Stimulated activated CD4-positive, alpha-beta T cell treated with anti-CD3 and anti-CD28 coated beads, TNF-alpha, amount 100 ng/mL, for 24 hours (primary cell): ENCODE results near the gene EML4.

Experiments used
- DNase-seq, 3 experiments: peaks; one replicate each; pipeline ENCODE4 v3.0.0-alpha.2; 2020; ENCODE audit warnings: low read depth in 3 of 3

The EML4 gene

DNA sequence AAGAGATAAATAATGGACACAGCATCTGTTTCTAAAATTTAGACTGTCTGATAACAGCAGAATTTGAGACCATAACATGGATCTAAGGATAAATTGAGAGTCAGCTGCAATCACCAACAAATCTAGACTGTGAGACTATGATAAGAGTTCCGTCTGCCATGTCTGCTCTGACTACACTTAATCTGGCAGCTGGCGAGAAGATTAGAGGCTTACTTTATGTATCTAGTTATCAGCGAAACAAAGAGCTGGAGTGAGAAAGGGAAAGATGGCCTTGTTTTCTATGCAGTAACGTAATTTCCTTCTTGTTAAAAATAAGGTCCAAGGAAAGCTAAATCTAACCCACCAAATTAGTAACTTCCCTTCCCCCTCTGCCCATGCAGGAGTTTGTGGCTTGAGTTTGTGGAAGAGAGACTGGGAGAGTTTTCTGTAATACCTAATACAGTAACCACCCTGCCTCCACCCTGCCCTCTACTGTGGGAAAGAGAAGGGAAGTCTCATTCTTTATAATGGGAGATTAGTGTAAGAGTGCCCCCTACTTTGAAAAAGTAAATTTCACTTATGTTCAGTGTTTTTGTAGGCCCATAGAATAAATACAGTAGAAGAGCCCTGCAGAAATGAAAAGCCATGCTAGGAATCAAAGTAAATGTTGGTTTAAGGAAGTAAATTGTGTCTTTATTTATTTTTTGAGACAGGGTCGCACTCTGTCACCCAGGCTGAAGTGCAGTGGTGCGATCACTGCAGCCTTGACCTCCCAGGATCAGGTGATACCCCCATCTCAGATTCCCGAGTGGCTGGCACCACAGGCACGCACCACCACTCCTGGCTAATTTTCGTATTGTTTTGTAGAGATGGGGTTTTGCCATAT is 27.5 kb downstream of the EML4 start:
- peak in 1 of 3 experiments; percentile 12 for DNase-seq

DNA sequence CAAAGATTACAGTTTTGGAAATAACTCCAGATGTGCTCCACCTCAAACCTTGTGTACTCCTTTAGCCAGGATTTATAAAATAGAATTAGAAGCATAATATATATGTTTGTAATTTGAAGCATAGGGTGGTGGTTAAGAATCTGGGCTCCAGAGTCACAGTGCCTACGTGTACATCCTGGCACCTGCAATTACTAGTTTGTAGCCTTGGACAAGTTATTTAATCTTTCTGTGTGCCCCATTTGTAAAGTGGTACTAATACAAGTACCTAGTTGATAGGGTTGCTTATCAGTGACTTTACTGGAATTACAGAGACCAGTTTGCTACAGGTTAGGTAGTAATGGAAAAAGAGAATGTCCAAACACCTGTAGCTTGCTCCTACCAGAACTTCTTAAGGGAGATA is 28.6 kb downstream of the EML4 start:
- no peak for DNase-seq

DNA sequence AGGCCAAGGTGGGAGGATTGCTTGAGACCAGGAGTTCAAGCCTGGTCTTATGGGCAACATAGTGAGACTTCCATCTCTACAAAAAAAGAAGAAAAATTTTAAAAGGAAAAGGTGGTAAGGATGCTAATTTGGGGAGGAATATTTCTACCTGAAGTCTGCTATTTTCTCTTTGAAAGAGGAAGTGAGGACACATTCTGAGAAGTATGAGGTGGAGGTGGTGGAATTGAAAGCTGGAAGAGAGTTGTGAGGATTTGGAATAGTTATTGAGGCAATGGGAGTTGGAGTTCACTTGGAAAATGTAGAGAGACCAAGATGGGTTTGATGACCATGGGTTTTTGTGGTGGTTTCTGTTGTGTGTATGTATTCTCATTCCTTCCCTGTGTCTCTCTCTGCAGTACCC is 29.3 kb downstream of the EML4 start:
- DNase-seq = no peak

DNA sequence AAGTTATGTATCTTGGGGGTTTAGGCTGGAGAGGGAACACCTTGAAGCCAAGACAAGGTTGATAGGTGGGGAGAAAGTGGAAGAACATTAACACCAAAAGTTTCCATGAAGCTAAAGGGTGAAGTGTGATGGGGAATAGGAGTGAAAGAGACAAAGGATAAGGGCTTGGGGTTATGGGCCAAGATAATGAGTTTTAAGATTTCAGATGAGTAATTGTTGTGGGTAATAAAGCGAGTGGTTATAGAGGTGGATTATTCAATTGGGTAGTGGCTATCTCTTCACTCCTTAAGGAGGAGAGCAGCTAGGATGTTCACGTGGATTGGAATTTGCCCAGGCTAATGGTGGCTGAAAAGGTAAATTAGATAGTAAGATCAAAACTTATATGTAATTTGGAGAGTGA is 29.8 kb downstream of the EML4 start:
- no peak for DNase-seq

DNA sequence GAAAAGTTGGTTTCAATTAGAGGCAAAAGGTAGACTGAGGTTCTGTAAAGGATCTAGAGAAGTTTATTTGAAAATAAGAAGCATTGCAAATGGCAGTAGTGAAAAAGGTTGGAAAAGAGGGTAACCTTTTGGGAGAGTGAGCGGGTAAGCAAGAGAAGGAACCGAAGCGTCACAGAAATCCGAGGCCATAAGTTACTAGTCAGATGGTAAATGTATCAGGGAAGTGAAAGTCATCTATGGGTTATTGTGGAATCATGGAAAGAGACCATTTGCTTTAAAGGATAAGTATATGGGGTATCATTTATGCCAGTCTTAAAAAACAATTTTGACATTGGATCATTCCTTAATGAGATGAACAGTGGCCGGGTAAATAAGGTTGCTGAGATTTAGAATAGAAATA is 30.5 kb downstream of the EML4 start:
- DNase-seq = no peak

DNA sequence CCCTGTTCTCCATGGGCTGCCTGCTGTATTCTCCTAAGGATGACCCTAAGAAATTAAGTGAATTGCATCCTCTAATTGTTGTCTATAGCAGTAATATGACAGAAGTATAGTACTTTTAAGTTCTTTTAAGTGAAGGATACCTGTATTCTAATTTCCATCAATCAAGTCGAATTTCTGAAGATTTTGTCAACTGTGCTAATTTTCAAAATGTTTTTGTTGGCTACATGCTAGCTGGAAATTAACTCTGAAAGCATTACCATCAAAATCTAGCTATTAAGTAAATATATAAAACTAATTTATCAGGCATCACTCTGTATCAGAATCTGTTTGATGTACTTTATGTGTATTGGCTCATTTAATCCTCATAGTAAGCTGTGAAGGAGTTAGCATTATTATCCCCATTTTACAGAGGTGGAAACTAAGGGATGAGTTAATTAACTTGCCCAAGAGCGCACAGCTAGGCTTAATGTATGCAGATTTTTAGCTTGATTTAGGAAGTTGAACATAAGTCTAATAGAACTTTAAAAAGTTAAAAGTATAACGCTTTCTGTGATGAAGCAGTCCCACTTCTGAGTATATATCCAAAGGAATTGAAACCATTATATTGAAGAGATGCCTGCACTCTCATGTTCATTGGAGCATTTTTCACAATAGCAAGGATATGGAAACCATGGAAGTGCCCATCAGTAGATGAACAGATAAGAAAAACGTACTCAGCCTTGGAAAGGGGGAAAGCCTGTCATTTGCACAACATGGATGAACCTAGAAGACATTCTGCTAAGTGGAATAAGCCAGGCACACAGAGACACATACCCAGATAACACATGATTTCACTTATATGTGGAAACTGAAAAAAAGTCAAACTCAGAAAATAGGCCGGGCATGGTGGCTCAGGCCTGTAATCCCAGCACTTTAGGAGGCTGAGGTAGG is 32.0 kb downstream of the EML4 start:
- DNase-seq = no peak

DNA sequence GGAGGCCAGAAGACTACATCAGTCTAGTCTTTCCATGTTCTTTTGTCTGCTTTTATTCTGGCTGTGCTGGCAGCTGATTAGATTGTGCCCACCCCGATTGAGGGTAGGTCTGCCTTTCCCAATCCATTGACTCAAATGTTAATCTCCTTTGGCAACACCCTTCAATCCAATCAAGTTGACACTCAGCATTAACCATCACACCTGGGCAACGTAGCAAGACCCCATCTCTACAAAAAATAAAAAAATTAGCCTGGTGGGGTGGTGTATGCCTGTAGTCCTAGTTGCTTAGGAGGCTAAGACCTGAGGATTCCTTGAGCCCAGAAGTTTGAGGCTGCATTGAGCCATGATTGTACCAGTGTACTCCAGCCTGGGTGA is 33.5 kb downstream of the EML4 start:
- no peak for DNase-seq

DNA sequence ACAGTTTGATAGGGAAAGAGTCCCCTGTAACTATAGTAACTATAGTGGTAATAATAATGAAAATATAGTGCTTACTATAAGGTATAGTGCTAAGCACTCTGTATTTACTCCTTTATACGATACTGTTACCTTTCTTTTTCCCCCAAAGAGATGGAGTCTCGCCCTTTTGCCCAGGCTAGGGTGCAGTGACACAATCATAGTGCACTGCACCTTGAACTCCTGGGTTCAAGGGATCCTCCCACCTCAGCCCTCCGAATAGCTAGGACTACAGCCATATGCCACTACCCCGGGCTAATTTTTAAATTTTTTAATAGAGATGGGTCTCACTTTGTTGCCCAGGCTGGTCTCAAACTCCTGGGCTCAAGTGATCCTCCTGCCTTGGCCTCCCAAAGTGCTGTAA is 34.6 kb downstream of the EML4 start:
- DNase-seq = no peak

DNA sequence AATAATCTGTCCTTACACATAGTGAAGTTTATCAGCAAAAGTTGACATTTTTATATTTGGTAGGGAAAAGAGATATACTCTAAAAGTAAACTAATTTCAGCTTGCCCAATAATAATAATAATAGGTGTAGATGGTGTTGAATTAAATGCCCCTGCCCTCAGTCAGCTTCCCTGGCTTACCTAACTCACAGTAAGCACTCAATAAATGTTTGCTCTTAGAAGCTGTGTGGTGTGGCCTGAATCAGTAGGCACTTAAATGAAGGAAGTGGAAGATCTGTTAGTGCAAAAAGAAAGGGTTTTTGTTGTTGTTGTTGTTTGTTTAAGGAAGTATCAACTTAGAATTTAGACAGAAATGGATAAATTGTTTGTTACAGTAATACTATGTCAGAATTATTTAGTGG is 36.2 kb downstream of the EML4 start:
- DNase-seq = no peak

DNA sequence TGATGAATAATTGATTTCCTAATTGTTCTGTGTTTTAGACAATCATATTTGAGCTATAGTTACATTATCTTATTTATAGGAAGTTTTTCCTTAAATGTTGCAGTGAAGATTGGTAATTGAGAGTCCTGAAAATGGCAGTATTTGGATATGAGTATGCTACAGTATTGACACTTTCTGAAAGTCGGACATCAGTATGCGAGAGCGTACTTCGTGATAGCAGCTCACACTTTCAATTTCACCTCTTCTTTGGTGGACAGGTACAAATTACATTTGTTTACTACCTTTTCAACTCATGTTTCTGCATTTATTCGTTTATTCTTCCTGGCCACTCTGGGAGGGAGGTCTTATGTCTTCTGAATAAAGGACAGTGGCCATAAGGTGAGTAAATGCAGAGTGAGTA is 38.7 kb downstream of the EML4 start:
- no peak for DNase-seq

DNA sequence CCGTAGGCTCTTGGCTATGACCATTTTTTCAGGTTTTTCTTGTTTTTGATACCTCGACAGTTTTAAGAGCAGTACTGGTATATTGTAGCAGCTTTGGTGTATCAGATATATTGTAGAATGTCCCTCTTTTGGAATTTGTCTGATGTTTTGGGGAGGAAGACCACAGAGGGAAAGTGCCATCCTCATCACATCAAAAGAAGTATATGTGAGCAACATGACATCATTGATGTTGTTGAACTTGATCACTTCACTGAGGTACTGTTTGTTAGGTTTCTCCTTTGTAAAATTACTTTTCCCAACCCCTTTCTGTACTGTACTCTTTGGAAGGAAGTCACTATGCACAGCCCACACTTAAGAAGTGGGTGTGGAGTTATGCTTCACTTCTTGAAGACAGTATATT is 41.0 kb downstream of the EML4 start:
- DNase-seq = no peak

DNA sequence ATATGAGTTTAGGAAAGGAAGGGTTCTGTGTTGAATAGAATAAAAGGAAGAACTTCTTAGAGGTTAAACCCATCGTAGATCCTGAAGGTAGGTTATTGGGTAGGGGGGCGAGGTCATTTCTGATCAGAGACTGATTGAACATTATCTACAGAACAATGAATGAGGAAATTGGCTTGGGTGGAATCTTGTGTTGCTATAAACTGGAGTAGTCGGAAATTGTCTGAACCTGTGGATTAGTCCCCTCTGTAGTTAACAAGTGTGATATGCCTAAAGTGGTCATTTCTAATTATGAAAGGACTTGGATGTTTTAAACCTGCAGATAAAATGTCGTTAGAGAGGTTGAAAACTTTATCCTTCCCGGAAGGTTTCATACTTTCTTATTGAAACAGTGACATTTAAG is 42.1 kb downstream of the EML4 start:
- DNase-seq = no peak

DNA sequence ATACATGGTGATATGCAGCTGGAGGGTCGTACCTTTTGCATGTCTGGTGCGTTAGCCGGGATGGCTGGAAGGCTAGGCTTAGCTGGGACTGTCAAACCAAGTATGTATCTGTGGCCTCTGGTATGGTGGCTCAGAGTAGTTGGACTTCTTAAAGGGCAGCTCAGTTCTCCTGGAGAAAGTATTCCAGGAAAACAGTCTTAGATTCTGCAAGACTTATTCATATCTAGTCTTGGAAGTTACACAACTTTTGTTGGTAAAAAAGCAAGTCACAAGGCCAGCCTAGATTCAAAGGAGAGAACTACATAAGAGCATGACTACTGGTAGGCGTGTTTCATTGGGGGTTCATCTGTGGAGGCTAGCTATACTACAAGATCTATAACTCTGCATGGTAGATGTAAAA is 45.5 kb downstream of the EML4 start:
- no peak for DNase-seq

DNA sequence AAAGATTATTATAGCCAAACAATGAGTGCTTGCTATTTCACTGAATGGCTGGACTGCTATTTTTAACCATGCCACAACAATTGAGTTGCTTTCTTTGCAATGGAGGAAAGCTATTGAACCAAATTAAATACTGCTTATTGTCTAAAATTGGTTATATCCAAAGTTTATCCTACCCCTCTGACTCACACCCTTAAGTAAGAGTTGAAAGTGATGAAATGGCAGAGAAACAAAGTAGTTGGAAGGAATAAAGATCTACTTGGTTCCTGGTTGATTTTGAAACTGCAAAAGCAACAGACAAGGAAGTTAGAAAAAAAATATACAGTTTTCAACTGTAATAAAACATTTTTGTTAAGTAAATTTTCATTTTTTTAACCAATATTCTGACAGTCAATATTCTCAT is 47.5 kb downstream of the EML4 start:
- DNase-seq = no peak

DNA sequence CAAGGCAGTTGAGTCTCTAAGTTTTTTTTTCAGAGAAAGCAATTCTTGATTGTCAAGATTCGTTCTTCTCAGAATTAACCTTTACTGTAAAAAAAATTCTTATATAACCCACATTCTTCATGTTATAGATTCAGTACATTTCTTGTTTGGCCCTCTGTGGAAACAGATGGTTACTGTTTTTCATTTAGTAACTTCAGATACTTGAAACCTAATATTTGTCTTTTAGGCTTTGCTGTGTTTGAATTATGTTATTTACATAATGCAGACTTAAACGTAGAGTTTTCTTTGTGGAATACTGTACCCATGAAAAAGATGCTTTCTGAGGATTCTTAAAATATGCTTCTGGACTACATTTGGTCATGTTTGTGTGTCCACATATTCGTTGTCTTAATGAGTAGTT is 48.2 kb downstream of the EML4 start:
- no peak for DNase-seq

DNA sequence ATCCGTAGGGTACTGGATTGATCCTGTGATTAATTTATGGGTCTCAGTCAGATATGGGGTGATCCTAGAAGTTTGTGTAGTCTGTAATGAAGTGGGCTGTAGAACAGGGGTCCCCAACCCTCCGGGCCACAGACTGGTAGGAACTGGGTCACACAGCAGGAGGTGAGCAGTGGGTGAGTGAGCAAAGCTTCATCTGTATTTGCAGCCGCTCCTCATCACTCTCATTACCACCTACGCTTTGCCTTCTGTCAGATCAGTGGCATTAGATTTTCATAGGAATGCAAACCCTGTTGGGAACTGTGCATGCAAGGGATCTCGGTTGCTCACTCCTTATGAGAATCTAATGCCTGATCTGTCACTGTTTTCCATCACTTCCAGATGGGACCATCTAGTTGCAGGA is 48.8 kb downstream of the EML4 start:
- DNase-seq = no peak

DNA sequence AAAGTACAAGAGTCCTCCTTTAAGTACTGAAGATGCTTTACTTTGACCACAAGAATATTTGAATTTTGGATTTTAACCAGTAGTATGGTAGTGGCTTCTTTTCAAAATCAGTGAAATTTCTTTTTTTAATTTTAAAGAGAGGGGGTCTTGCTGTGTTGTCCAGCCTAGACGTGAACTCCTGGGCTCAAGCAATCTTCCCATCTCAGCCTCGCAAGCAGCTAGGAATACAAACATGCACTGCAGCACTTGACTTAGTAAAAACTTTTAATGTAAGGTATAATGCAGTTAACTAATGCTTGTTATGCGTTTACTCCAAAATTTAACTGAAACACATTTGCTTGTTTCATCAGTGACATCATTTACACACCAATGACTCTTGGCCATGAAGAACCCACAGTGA is 49.6 kb downstream of the EML4 start:
- DNase-seq = no peak

DNA sequence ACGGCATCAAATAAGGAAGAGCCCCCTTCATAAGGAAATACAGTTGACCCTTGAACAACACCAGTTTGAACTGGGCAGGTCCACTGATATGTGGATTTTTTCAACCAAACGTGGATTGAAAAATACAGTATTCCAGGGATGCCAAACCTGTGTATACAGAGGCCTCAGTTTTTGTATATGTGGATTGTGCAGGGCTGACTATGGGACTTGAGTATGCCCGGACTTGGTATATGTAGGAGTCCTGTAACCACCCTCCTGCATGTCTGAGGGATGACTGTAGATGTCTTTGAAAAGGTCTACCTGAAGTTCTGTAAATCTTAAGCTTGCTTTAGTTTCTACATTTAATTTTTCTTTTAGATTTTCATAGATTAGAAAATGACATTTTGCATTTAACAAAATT is 50.0 kb downstream of the EML4 start:
- DNase-seq = no peak

DNA sequence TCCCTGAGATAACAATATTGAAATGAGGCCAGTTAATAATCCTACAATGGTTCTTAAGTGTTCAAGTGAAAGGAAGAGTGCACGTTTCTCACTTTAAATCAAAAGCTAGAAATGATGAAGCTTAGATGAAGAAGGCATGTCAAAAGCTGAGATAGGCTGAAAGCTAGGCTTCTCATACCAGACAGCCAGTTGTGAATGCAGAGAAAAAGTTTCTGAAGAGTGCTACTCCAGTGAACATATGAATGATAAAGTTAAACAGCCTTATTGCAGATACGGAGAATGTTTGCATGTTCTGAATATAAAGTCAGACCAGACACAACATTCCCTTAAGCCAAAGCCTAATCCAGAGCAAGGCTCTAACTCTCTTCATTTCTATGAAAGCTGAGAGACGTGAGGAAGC is 51.4 kb downstream of the EML4 start:
- no peak for DNase-seq

DNA sequence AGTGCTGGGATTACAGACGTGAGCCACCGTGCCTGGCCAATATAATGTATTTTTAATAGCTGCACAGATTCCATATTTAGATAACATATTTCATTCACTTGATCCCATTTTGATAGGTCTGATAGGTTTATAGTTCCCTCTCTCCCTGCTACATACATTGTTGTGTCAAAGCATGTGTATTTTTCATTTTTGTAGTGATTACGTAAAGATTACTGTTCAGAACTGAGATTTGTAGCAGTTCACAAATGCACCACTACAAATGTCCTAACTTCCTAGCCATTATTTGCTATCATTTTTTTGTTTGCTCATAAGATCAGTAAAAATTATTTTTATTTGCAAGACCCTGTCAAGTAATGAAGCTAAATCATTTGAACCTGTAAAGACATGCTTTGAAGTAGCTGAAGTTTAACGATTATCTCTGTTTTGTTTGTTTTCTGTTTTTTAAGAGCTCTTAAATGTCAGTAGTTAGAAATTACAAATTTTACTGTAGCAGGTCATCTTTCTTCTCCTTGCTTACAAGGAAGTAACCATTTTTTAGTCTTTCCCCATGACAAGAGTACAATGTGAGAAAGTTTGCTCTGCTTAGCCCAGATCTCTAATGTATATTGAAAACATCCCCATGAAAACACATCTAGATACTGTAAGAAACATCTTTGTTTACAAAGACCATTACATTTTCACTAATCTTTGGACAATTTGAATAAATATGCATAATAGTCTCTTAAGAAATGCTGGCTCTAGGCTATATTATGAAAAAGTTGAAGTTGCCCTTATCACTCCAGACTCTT is 54.1 kb downstream of the EML4 start:
- DNase-seq = no peak

DNA sequence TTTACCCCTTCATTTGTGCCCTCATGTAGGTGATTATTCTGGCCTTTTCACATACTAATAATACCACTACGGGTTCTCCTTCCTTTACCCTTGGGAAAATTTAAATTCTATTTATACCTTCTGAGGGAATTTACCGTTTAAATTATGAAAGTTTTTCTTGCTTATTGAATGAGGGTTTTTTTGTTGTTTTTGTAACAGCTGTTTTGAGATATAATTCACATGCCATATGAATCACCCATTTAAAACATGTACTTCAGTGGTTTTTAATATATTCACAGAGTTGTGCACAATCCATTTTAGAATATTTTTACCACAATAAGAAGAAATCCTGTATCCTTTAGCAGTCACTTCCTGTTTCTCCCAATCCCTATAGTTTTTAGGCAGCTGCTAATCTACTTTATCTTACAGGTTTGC is 54.7 kb downstream of the EML4 start:
- DNase-seq = no peak

DNA sequence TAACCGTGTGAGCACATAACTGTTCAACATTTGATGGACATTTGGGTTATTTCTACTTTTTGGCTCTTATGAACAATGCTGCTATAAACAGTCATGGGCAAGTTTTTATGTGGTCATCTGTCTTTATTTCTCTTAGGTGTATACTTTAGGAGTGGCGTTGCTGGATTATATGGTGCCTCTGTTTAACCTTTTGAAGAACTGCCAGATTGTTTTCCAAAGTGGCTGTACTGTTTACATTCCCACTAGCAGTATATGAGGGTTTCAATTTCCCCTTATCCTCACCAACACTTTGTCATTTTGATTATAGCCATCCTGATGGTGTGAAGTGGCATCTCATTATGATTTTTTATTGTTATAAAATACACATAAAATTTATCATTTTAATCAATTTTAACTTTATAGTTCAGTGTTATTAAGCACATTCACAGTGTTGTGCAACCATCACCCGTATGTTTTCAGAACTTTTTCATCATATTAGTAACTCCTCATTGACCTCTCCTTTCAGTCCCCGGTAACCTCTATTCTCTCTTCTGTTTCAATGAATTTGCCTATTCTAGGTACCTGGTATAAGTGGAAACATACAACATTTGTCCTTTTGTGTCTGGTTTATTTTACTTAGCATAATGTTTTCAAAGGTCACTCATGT is 55.4 kb downstream of the EML4 start:
- DNase-seq = no peak
